Cardiac muscle cell (in vitro differentiated cells and primary cell): ENCODE measurements around the gene SPG7. TPM values are rescaled to one million over a fixed set of nuclear protein-coding genes. Genes with fewer than 3 reads are reported as not detected.

ENCODE experiments used
- DNase-seq, 2 donors: peaks; one replicate each; pipeline versions ENCODE4 v3.0.0 to v3.0.0-alpha.2; 2010 to 2017; ENCODE audit warnings: low read depth in 1 of 2, low spot score in 1 of 2
- H3K27ac ChIP-seq: fragments of 200-600 bp; sonication (generic); 2 replicates; pipeline ENCODE4 v1.5.1; 2016
- H3K27me3 ChIP-seq: fragments of 200-600 bp; sonication (generic); 2 replicates; pipeline ENCODE4 v1.6.0; 2016; ENCODE audit warnings: control low read depth
- H3K36me3 ChIP-seq: fragments of 200-600 bp; sonication (generic); 2 replicates; pipeline ENCODE4 v1.5.1; 2016; ENCODE audit warnings: control low read depth
- H3K4me1 ChIP-seq: fragments of 200-600 bp; sonication (generic); 2 replicates; pipeline ENCODE4 v1.8.1; 2017; ENCODE audit warnings: low read depth, mild to moderate bottlenecking, mixed run types
- H3K4me3 ChIP-seq: fragments of 200-600 bp; sonication (generic); 2 replicates; pipeline ENCODE4 v1.5.1; 2016; ENCODE audit warnings: mild to moderate bottlenecking
- H3K9me3 ChIP-seq: fragments of 200-600 bp; sonication (generic); 2 replicates; pipeline ENCODE4 v1.5.1; 2017; ENCODE audit warnings: low read depth, mild to moderate bottlenecking, control low read depth
- polyA plus RNA-seq: library from polyadenylated mRNA; unstranded; fragments of >200 nt; fragmentation: Nextera tagmentation; extraction: Ambion mirVana; gene quantifications from 2 replicates; pipeline ENCODE4 v1.2.1, GENCODE V29; 2016
- total RNA-seq: library from RNA; depleted of rRNA; stranded (reverse); fragments of >200 nt; gene quantifications from 2 replicates; pipeline ENCODE4 v1.2.3, GENCODE V29; 2016
- TF ChIP-seq, protein P1 (sequence below): IDR thresholded peaks from 2 replicates; pipeline ENCODE4 v1.5.1; 2012; ENCODE audit warnings: low read depth, mild to moderate bottlenecking, low read length

Gene SPG7
- total and polyA plus RNA-seq, 2 experiments from 2014 or later: 110 to 248 TPM

- H3K27ac ChIP-seq: no peak overlapping the region
- TF ChIP-seq, protein P1, sequence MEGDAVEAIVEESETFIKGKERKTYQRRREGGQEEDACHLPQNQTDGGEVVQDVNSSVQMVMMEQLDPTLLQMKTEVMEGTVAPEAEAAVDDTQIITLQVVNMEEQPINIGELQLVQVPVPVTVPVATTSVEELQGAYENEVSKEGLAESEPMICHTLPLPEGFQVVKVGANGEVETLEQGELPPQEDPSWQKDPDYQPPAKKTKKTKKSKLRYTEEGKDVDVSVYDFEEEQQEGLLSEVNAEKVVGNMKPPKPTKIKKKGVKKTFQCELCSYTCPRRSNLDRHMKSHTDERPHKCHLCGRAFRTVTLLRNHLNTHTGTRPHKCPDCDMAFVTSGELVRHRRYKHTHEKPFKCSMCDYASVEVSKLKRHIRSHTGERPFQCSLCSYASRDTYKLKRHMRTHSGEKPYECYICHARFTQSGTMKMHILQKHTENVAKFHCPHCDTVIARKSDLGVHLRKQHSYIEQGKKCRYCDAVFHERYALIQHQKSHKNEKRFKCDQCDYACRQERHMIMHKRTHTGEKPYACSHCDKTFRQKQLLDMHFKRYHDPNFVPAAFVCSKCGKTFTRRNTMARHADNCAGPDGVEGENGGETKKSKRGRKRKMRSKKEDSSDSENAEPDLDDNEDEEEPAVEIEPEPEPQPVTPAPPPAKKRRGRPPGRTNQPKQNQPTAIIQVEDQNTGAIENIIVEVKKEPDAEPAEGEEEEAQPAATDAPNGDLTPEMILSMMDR: no peak
- peaks cover 10% of the 10 kb centered on the region for H3K4me1 ChIP-seq
- no peaks in the 10 kb centered on the region for H3K9me3 ChIP-seq
- peaks cover 30% of the 10 kb centered on the region for H3K36me3 ChIP-seq
- no peak for DNase-seq
- no peak overlapping the region for H3K4me3 ChIP-seq
- H3K27me3 ChIP-seq: no peaks in the 10 kb centered on the region
These were observed 37.0 kb downstream of the SPG7 start for GRCh38 chr16:89545044-89545830.

DNA sequence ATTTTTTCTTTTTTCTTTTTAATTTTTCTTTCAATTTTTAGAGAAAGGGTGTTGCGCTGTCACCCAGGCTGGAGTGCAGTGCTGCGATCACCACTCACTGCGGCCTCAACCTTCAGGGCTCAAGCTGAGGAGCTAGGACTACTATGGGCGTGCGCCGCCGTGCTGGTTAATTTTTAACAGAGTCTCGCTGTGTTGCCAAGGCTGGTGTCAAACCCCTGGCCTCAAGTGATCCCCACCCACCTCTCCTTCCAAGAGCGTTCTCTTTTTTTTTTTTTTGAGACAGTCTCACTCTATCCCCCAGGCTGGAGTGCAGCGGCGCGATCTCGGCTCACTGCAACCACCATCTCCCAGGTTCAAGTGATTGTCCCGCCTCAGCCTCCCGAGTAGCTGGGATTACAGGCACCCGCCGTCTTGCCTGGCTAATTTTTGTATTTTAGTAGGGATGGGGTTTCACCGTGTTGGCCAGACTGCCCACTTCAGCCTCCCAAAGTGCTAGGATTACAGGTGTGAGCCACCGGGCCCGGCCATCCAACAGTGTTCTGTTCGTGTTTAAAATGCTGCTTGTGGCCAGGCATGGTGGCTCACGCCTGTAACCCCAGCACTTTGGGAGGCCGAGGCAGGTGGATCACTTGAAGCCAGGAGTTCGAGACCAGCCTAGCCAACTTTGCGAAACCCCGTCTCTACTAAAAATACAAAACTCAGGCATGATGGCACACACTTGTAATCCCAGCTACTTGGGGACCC, 37.8 kb downstream of the SPG7 start:
- no peaks in the 10 kb centered on the region for H3K9me3 ChIP-seq
- H3K27ac ChIP-seq: no peak overlapping the region
- no peak overlapping the region for H3K4me3 ChIP-seq
- no peak for DNase-seq
- H3K27me3 ChIP-seq: no peaks in the 10 kb centered on the region
- H3K36me3 ChIP-seq: peaks cover 35% of the 10 kb centered on the region
- TF ChIP-seq, protein P1: no peak
- peaks cover 5% of the 10 kb centered on the region for H3K4me1 ChIP-seq

- DNase-seq: no peak
- H3K36me3 ChIP-seq: peaks cover 39% of the 10 kb centered on the region
- no peaks in the 10 kb centered on the region for H3K27me3 ChIP-seq
- no peak overlapping the region for H3K4me3 ChIP-seq
- H3K4me1 ChIP-seq: no peaks in the 10 kb centered on the region
- TF ChIP-seq, protein P1: no peak
- H3K27ac ChIP-seq: no peak overlapping the region
- no peaks in the 10 kb centered on the region for H3K9me3 ChIP-seq
These were observed 38.6 kb downstream of the SPG7 start for GRCh38 chr16:89546781-89547180.

DNA sequence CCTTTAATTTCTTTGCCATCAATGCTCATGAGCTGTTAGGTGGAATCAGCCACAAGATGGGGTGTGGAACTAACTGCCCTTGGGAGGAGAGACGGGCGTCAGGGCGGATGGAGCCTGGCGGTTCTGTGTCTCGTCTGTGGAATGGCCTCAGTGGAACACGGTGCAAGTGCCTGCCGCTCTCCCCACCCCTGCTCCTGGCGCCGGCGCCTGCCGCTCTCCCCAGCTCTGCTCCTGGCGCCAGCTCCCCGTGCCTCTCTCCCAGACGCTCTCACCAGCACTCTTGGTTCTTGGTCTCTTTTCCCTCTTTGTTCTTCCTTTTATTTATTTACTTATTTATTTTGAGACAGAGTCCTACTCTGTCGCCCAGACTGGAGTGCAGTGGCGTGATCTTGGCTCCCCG, 39.1 kb downstream of the SPG7 start:
- Histone ChIP-seq H3K4me1 (no peaks in the 10 kb centered on the region), H3K36me3 (peaks cover 39% of the 10 kb centered on the region), H3K27ac (no peak overlapping the region), H3K27me3 (no peaks in the 10 kb centered on the region), H3K4me3 (no peak overlapping the region), H3K9me3 (no peaks in the 10 kb centered on the region)
- TF ChIP-seq, protein P1: no peak
- no peak for DNase-seq

GRCh38 chr16:89547860-89548259, 39.7 kb downstream of the SPG7 start:
- Histone ChIP-seq H3K27me3 (no peaks in the 10 kb centered on the region), H3K9me3 (no peaks in the 10 kb centered on the region), H3K4me3 (no peak overlapping the region), H3K27ac (no peak overlapping the region), H3K4me1 (no peaks in the 10 kb centered on the region), H3K36me3 (peaks cover 41% of the 10 kb centered on the region)
- no peak for DNase-seq
- TF ChIP-seq, protein P1: no peak
